Measurements from ENCODE around the gene LMBRD1. TPM values are rescaled to one million over a fixed set of nuclear protein-coding genes. Genes with fewer than 3 reads are reported as not detected.

LMBRD1 gene
- polyA plus RNA-seq, 3 donors = 115 to 142 (median 139) TPM

DNA sequence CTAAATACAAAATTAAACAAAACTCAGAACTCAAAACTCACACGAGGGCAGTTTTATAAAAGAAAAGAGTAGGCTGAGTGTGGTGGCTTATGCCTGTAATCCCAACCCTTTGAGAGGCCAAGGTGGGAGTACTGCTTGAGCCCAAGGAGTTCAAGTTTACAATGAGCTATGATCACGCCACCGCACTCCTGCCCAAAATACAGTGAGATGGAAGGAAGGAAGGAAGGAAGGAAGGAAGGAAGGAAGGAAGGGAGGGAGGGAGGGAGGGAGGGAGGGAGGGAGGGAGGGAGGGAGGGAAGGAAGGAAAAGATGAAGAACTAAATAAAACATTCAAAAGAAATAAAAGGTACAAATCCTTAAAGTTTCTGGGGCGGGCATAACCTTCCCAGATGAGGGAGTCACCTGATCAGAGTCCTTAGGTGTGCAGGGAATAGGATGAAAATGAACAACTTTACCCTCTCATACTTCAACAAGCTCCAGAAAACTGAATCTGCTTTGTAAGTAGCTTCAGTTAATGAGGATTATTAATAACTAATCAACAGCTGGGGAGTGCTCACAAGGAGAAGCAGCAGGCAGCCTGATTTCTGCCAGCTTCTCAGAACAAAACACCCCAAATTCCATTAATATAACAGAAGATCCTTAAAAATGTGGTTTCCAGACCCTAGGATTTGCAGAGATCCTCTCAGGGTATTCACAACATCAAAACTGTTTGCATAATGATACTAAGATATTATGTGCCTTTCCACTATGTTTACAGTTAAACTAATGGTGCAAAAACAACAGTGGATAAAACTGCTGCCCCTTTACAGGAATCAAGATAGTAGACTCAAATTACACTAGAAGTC, 21.8 kb downstream of the LMBRD1 start:
- DNase-seq (ENCODE audit: extremely low read depth in 1 of 11, low read depth in 9 of 11, low spot score in 4 of 11) = no peak

DNA sequence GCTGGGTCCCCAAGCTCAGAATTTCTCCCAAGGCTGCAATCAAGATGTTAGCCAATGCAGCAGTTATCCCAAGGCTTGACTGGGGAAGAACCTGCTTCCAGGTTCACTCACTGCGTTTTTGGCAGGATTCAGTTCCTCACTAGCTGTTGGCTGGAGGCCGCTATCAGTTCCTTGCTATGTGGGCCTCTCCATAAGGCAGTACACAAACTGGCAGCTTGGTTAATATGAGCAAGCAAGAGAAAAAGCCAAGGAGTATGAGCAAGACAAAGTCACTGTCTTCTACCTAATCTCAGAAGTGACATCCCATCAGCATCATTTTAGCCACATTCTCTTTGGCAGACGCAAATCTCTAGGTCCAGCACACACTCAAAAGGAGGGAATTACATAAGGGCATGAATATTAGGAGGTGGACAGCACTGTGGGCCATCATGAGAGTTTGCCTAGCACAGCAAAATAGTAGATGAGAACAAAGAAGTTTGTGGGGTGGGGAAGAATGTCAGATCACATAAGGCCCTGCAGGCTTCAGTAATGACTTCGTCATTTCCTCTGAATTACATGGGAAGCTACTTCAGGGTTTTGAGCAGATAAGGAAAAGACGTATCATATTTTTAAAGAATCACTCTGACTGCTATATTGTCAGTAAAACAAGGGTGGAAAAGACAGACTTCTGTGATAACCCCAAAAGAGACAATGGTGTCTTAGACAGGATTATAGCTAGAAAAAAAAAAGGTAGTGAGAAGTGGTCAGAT, 25.5 kb downstream of the LMBRD1 start:
- no peak for DNase-seq (ENCODE audit: extremely low read depth in 1 of 11, low read depth in 9 of 11, low spot score in 4 of 11)

DNA sequence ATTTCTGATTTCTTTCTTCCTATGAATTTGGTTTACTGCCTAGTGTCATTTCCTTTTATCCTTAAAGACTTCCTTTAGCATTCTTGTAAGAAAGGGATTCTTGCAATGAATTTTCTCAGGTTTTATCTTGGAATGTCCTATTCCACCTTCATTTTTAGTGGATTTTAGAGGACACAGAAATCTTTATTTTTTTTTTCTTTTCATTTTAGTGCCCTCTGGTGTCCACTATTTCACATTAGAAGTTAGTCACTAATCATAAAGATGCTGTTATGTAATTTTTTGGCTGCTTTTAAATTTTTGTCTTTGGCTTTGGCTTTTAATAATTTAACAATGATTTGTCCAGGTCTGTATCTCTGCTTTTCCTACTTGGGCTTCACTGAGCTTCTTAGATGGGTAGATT, 28.1 kb downstream of the LMBRD1 start:
- no peak for DNase-seq (ENCODE audit: extremely low read depth in 1 of 11, low read depth in 9 of 11, low spot score in 4 of 11)

DNA sequence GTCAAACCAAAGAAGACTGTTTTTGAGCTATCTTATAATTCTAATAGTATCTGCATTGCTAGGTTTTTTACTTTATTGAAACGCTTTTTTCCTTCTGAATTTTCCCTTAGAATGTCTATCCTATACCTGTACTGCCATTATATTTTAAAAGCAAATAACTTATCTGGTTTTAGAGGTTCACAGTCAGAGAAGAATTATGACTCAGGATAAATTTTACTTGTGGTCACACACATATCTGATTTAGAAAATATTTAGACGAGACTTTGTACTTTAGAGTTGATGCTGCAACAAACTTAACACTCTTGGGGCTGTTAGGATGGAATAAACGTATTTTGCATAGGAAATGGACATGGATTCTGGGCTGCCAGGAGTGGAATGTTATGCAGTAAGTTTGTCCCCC, 33.0 kb downstream of the LMBRD1 start:
- no peak for DNase-seq (ENCODE audit: extremely low read depth in 1 of 11, low read depth in 9 of 11, low spot score in 4 of 11)

DNA sequence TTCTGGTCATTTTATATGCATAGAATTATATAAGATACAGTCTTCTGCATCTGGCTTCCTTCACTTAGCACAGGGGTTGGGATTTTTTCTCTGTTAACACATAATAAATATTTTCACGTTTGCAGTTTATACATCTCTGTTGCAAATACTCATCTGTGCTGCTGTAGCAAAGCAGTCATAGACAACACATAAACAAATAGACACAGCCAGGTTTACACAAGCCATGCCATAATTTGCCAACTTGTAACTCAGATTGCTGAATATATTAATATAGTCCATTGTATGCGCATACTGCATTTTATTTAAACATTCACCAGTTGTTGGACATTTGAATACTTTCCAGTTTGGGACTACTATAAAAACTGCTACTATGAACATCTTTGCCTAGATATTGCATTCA, 35.0 kb downstream of the LMBRD1 start:
- DNase-seq (ENCODE audit: extremely low read depth in 1 of 11, low read depth in 9 of 11, low spot score in 4 of 11) = no peak

DNA sequence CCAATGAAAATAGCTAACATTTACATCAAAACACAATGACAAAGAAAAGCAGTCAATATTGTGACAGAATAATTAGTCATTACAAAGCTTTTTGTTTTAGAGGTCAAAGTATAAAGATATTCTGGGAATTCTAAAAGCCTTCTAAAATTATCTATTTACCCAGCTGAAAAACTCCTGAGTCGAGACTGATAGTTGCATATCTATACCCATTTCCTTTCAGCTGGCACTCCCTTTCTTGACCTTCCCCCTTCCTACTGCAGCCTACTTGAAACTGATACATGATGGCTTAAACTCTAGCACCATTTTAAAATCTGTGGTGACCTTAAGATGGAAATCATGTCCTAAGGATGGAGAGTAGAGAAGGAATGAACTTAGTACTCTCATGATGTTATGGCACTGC, 38.6 kb downstream of the LMBRD1 start:
- no peak for DNase-seq (ENCODE audit: extremely low read depth in 1 of 11, low read depth in 9 of 11, low spot score in 4 of 11)

DNA sequence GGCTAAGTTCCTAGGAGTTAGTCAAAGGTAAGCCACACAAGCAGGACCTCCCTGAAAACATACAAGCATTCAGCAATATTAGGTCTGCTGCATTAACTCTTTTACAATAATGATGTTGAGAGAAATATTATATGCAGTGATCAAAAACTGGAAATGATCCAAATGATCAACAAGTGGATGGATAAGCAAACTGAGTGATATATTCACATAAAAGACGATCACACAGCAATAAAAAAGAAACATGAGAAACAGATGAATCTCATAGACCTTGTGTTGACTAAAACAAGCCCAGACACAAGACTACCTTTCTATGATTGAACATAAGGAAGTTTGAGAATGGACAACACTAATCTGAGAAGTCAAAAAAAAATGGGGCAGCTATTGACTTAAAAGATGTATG, 39.9 kb downstream of the LMBRD1 start:
- no peak for DNase-seq (ENCODE audit: extremely low read depth in 1 of 11, low read depth in 9 of 11, low spot score in 4 of 11)

DNA sequence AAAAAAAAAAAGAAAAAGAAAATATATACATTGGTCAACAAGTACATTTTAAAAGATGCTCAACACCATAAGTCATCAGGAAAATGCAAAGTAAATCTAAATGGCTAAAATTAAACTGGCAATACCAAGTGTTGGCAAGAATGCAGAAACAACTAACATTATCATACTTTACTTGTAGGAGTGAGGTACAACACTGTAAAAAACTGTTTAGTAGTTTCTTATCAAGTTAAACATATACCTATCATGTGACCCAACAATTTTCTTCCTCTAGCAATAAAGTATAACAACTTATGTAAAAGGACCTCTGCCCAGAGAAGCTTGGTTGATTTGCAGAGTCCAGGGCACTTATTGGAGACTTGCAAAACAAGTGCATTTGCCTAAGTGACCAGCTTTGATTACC, 40.4 kb downstream of the LMBRD1 start:
- DNase-seq (ENCODE audit: extremely low read depth in 1 of 11, low read depth in 9 of 11, low spot score in 4 of 11) = no peak

DNA sequence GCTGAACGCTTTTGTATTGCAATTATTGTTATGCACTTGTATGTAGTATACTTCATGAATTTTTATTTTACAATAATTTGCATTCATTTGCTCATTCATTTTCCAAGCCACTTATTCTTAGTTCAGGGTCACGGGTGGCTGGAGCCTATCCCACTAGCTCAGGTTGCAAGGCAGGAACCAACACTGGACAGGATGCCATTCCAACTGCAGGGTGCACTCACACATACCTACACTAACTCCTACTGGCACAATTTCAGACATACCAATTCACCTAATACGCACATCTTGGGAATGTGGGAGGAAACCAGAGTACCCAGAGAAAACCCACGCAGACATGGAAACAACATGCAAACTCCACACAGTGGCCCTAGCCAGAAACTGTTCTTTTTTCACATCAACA, 61.8 kb downstream of the LMBRD1 start:
- no peak for DNase-seq (ENCODE audit: extremely low read depth in 1 of 11, low read depth in 9 of 11, low spot score in 4 of 11)

DNA sequence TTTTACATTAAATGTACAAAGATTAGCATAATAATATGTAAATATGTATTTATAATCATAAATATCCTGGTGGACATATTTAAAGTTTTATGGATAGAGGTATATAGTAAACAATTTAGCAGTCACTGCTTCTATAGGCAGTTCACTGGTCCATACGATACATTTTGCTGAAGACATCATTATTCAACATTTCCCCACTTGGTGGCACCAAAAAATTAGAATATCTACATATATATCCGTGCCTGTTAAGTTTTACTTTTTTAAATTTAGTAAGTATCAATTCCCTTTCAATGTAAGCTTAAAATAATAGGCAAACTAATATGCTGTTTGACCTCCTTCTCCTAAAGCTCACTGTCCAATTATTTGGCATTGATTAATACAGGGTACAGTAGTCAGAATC, 64.2 kb downstream of the LMBRD1 start:
- no peak for DNase-seq (ENCODE audit: extremely low read depth in 1 of 11, low read depth in 9 of 11, low spot score in 4 of 11)

DNA sequence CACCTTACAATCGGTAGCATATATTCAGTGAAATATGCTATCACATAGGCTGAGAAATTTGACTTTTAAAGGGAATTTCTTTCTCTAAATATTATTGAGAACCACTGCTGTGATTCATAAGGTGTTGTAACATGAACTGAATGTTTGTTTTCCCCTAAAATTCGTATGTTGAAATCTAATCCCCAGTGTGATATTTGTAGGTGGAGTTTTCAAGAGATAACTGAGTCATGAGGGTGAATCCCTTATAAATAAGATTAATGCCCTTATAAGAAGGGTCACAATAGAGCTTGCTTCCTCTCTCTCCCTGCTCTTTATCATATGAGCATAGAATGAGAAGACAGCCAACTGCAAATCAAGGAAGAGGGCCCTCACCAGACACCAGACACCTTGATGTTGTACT, 64.8 kb downstream of the LMBRD1 start:
- no peak for DNase-seq (ENCODE audit: extremely low read depth in 1 of 11, low read depth in 9 of 11, low spot score in 4 of 11)

DNA sequence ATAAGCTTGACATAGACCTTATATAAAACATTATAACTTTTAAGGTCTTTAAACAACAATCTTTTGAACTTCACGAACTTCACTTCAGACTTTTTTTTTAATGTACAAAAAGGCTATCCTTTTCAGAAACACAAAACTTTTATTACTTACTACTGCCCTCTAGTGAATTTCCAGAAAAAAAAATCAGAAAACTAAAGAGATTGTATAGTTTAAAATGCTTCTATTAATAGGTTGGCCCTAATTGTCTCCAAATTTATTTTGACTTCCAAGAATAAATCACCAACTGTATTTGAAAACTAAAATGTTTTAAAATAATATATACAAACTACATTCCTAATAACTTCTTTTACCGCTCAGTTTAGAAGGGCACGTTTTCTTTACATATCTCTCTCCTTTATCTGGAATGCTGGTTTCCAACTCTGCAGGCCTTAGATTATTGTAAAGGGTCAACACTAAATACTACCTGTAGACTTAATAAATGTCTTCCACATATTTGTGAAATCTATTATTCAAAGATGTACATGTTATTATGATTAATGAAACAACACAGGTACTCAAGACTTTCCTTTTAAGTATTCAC, 66.8 kb downstream of the LMBRD1 start:
- no peak for DNase-seq (ENCODE audit: extremely low read depth in 1 of 11, low read depth in 9 of 11, low spot score in 4 of 11)

DNA sequence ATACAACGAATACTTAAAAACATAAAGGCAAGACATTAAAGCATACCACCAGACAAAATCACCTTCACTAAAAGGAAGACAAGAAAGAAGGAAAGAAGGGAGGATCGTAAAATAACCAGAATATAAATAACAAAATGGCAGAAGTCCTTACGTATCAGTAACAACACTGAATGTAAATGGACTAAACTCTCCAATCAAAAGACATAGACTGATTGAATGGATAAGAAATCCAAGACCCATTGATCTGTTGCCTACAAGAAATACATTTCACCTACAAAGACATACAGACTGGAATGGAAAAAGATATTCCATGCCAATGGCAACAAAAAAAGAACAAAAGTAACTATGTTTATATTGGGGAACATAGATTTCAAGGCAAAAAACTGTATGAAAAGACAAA, 74.1 kb downstream of the LMBRD1 start:
- no peak for DNase-seq (ENCODE audit: extremely low read depth in 1 of 11, low read depth in 9 of 11, low spot score in 4 of 11)

DNA sequence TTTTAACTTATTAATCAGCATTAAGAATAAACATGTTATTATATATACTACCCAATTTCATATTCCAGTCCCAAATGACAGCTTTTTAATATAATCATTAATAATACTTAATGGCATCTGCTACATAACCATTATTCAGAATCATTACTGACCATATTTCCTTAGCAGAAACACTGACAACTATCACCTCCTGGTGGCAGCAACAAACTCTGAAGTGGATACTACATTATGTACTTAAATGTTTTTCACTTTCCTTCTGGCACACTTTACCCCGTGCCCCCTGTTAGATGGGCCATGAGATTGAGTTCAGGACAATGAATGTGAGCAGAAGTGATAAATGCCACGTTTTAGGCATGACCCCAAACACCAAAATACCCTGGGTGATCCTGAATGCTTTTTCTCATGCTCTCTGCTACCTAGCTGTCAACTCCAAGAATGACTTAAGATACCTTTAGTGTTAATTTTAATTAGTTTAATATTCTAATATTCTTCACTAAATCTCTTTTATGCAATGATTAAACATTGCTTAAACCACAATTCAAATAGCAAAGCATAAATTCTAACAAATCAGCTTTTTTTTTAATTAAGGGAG, 77.1 kb downstream of the LMBRD1 start:
- peak in 2 of 11 donors; percentile 8 to 10 for DNase-seq (ENCODE audit: extremely low read depth in 1 of 11, low read depth in 9 of 11, low spot score in 4 of 11)

DNA sequence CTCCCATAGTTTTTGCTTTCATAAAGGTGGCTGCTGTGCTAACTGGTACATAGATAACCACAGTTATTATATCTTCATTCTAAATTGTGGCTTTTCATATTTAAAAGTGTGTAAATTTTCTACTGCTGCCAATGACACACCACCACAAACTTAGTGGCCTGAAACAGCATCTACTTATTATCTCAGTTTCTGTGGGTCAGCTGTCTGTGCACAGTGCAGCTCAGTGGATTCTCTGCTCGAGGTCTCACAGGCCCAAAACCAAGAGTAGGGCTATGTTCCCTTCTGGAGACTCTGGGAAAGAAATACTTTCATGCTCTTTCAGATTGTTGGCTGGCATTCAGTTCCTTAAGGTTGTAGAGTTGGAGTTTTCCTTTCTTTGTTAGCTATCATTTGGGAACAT, 90.1 kb downstream of the LMBRD1 start:
- DNase-seq (ENCODE audit: extremely low read depth in 1 of 11, low read depth in 9 of 11, low spot score in 4 of 11) = no peak

DNA sequence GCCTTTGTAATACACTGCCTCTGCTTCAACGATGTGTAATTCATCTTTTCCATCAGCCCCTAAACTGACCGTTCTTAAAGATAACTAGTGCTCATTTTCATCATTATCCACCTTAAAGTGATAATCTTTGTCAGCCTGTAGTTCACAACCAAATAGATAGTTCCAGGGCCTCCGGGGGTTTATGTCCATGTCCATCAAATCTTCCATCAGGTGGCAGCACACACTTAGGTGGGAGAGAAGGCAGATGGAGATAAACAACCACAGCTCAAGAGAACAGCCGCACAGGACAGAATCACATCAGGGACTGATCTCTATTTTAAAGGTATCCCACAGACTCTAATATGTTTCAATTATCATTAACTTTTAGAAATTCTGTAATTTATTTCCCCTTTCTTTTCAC, 90.9 kb downstream of the LMBRD1 start:
- DNase-seq (ENCODE audit: extremely low read depth in 1 of 11, low read depth in 9 of 11, low spot score in 4 of 11) = no peak

DNA sequence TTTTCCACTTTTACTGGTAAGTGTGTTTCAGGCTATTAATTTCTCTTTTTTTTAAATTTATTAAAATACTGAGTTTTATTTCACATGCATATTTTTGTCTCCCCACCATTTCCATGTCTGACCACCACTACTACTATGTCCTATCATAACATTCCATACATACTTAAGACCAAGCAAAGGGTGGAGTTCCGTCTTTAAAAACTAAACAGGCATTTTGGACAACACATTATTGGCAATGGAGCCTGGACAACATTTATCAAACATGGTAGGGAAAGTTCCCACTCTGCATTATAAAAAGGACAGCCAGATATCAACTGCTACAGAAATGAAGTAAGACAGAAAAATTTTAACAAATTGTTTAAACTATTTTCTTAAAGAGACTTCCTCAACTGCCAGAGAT, 91.9 kb downstream of the LMBRD1 start:
- no peak for DNase-seq (ENCODE audit: extremely low read depth in 1 of 11, low read depth in 9 of 11, low spot score in 4 of 11)

DNA sequence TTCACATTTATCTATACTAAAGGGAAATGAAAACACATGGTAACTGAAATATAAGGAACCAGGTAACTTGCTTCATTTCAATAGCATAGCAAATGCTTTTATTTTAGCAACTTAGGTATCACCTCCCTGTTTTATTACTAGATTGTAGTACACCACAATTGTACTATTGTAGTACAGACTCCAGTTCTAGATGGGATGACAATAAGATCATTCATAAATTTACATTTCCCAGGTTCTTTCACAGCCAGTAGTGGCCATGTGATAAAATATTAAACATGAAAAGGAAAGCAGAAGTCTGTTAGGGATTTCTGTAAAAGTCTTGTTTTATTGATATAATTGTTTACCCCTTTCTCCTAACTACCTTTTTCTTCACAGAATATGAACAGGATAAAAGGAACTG, 97.2 kb downstream of the LMBRD1 start:
- no peak for DNase-seq (ENCODE audit: extremely low read depth in 1 of 11, low read depth in 9 of 11, low spot score in 4 of 11)

DNA sequence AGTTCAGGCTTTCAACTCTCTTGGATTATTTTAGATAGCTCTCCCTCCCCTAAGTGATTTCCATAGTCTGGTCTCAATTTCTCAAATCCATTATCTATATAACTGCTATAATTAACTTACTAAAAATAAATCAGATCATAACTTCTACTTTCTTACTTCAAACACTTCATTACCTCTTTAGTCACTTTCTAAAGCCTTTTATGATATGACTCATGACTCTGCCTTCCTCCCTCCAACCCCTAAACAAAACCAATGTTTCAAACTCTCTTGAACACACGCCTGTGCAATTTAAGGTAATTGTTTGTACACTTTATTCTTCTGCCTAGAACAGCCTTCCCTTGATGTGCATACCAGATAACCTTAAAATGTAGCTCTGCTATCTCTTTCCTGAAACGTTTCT, 100.5 kb downstream of the LMBRD1 start:
- DNase-seq (ENCODE audit: extremely low read depth in 1 of 11, low read depth in 9 of 11, low spot score in 4 of 11) = no peak

DNA sequence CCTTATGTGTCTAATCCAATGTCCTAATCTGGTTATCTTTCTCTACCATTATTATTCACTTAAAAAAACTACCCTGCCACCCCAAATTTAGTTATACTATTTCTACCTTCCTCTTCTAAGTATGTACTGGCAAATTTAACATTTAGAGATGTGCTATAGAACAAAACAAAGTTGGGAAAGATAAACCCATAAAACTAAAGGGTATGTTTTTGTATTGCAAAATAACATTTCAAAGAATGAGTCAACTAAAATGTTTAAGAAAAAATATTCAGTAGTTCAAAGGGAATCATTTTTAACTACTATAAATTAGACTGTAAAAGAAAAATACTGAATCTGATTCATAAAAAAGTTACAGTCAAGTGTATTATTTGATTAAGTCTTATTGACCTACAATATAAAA, 103.0 kb downstream of the LMBRD1 start:
- no peak for DNase-seq (ENCODE audit: extremely low read depth in 1 of 11, low read depth in 9 of 11, low spot score in 4 of 11)
